Measurements from ENCODE around the gene HMGB4. TPM values are rescaled to one million over a fixed set of nuclear protein-coding genes. Genes with fewer than 3 reads are reported as not detected.

The HMGB4 gene
- total RNA-seq, 1 experiment from 2014 or later, result not detected

DNA sequence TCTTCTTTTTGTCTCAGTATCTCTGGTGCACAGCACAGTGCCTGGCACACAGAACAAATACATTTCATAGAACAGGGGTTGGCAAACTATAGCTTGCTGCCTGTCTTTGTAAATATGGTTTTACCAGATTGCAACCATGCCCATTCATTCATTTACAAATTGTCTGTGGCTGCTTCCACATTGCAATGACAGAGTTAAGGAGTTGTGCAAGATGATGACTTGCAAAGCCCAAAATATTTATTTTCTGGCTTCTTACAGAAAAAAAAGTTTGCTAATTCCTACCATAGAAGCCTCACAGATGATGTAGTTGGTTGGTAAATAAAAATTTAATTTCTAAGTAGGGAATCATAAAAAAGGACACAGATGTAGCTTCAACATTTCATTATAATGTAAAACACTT is 11.2 kb upstream of the HMGB4 start:
- H3K4me3 ChIP-seq (ENCODE audit: low read depth, low read length), result no peak overlapping the region
- no peaks in the 10 kb centered on the region for H3K4me1 Mint-ChIP-seq (ENCODE audit: low read depth, unreplicated experiment)
- ChIA-PET POLR2A (no interaction called here), CTCF (no interaction called here)
- H3K27ac Mint-ChIP-seq (ENCODE audit: unreplicated experiment), result no peak overlapping the region
- TF ChIP-seq, protein P1, sequence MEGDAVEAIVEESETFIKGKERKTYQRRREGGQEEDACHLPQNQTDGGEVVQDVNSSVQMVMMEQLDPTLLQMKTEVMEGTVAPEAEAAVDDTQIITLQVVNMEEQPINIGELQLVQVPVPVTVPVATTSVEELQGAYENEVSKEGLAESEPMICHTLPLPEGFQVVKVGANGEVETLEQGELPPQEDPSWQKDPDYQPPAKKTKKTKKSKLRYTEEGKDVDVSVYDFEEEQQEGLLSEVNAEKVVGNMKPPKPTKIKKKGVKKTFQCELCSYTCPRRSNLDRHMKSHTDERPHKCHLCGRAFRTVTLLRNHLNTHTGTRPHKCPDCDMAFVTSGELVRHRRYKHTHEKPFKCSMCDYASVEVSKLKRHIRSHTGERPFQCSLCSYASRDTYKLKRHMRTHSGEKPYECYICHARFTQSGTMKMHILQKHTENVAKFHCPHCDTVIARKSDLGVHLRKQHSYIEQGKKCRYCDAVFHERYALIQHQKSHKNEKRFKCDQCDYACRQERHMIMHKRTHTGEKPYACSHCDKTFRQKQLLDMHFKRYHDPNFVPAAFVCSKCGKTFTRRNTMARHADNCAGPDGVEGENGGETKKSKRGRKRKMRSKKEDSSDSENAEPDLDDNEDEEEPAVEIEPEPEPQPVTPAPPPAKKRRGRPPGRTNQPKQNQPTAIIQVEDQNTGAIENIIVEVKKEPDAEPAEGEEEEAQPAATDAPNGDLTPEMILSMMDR (IDR thresholded peaks at IDR 0.05; ENCODE audit: insufficient read depth in 1 of 2, low read depth in 1 of 2, low read length in 1 of 2, severe bottlenecking in 1 of 2, unreplicated experiment in 1 of 2), result no peak
- DNase-seq, result no peak
- H3K9me3 ChIP-seq, result no peaks in the 10 kb centered on the region
- H3K36me3 Mint-ChIP-seq (ENCODE audit: insufficient read depth, unreplicated experiment), result no peaks in the 10 kb centered on the region
- H3K27me3 ChIP-seq (replicated peaks; ENCODE audit: control insufficient read depth, insufficient read depth, low read length), result no peaks in the 10 kb centered on the region
- H3K27me3 Mint-ChIP-seq (ENCODE audit: insufficient read depth, unreplicated experiment), result peaks cover 15% of the 10 kb centered on the region
- no peak overlapping the region for H3K4me3 Mint-ChIP-seq (ENCODE audit: unreplicated experiment)
- H3K36me3 ChIP-seq (ENCODE audit: control insufficient read depth, insufficient read depth, low read length), result no peaks in the 10 kb centered on the region
- BruUV-seq (replicated peaks), result no TSS peak
- intact Hi-C loops (cut with micrococcal nuclease; ENCODE audit: unreplicated experiment), result no loop called here
- no peaks in the 10 kb centered on the region for H3K4me1 ChIP-seq
- no peaks in the 10 kb centered on the region for H3K9me3 Mint-ChIP-seq (ENCODE audit: unreplicated experiment)

DNA sequence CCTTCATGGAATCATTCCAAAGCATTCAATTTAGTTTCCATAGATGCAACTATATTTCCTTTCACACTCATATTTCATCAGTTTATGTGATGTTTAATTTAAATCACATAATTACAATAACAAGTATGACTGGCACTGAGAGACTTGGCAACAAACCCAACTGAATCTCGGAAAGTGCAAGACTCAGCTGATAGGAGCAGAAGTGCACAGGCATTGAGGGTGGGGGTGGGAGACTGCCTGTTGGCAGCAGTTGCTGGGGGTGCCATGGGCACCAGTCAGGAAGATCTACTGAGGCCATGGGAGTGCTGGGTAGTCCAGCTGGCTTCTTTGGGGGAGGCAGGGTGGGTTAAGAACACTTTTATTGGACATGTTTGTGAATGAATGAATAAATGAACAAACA is 10.4 kb upstream of the HMGB4 start:
- no peaks in the 10 kb centered on the region for H3K4me1 Mint-ChIP-seq (ENCODE audit: low read depth, unreplicated experiment)
- no TSS peak for BruUV-seq (replicated peaks)
- H3K27ac Mint-ChIP-seq (ENCODE audit: unreplicated experiment), result no peak overlapping the region

DNA sequence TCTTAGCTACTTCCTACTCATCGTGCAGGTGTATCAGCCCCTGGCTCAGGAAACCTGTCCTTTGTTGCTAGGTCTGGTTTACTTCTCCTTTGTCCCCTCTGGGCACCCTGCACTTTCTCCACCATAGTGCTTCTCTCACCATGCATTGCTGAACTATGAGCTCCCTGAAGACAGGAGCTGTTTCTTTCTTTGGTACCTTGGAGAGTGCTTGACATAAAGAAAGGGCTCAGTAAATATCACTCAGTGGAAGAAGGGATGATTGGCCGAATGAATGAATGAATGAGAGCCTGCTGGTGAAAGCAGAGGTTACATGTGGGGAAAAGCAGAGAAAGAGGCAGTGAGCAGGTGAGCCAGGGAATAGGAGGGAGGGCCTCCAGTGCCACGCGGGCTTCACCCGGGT is 9.8 kb upstream of the HMGB4 start:
- Histone ChIP-seq H3K27me3 (replicated peaks; ENCODE audit: control insufficient read depth, insufficient read depth, low read length) (no peaks in the 10 kb centered on the region), H3K9me3 (no peaks in the 10 kb centered on the region), H3K36me3 (ENCODE audit: control insufficient read depth, insufficient read depth, low read length) (no peaks in the 10 kb centered on the region), H3K4me3 (ENCODE audit: low read depth, low read length) (no peak overlapping the region), H3K4me1 (no peaks in the 10 kb centered on the region)
- TF ChIP-seq, protein P1 (IDR thresholded peaks at IDR 0.05; ENCODE audit: insufficient read depth in 1 of 2, low read depth in 1 of 2, low read length in 1 of 2, severe bottlenecking in 1 of 2, unreplicated experiment in 1 of 2), result no peak
- Mint-ChIP-seq H3K27ac (ENCODE audit: unreplicated experiment) (no peak overlapping the region), H3K27me3 (ENCODE audit: insufficient read depth, unreplicated experiment) (peaks cover 18% of the 10 kb centered on the region), H3K9me3 (ENCODE audit: unreplicated experiment) (no peaks in the 10 kb centered on the region), H3K36me3 (ENCODE audit: insufficient read depth, unreplicated experiment) (no peaks in the 10 kb centered on the region), H3K4me3 (ENCODE audit: unreplicated experiment) (no peak overlapping the region), H3K4me1 (ENCODE audit: low read depth, unreplicated experiment) (no peaks in the 10 kb centered on the region)
- intact Hi-C loops (cut with micrococcal nuclease; ENCODE audit: unreplicated experiment), result no loop called here
- POLR2A ChIA-PET, result no interaction called here
- no TSS peak for BruUV-seq (replicated peaks)
- DNase-seq, result no peak
- CTCF ChIA-PET, result interaction anchor here (0.5 kb wide), 1 partner anchor 927 kb away, joined by 8 read pairs; no protein-coding TSS in a partner anchor

More for the DNA sequence above, 10.4 kb upstream of the HMGB4 start:
- Histone ChIP-seq H3K36me3 (ENCODE audit: control insufficient read depth, insufficient read depth, low read length) (no peaks in the 10 kb centered on the region), H3K4me3 (ENCODE audit: low read depth, low read length) (no peak overlapping the region), H3K4me1 (no peaks in the 10 kb centered on the region), H3K27me3 (replicated peaks; ENCODE audit: control insufficient read depth, insufficient read depth, low read length) (no peaks in the 10 kb centered on the region), H3K9me3 (no peaks in the 10 kb centered on the region)
- POLR2A ChIA-PET, result no interaction called here
- CTCF ChIA-PET, result no interaction called here
- no peak overlapping the region for H3K4me3 Mint-ChIP-seq (ENCODE audit: unreplicated experiment)
- H3K36me3 Mint-ChIP-seq (ENCODE audit: insufficient read depth, unreplicated experiment), result no peaks in the 10 kb centered on the region
- H3K27me3 Mint-ChIP-seq (ENCODE audit: insufficient read depth, unreplicated experiment), result peaks cover 15% of the 10 kb centered on the region
- DNase-seq, result no peak
- intact Hi-C loops (cut with micrococcal nuclease; ENCODE audit: unreplicated experiment), result no loop called here
- no peaks in the 10 kb centered on the region for H3K9me3 Mint-ChIP-seq (ENCODE audit: unreplicated experiment)
- TF ChIP-seq, protein P1 (IDR thresholded peaks at IDR 0.05; ENCODE audit: insufficient read depth in 1 of 2, low read depth in 1 of 2, low read length in 1 of 2, severe bottlenecking in 1 of 2, unreplicated experiment in 1 of 2), result no peak

Measured in Caco-2 (cell line).